GM21529 (cell line): ENCODE measurements around the gene VWA3B.

ENCODE experiments used
- ATAC-seq: cut with Tn5 transposase; IDR thresholded peaks from one replicate; pipeline ENCODE4 v1.9.1; 2021; ENCODE audit not compliant: unreplicated experiment

The VWA3B gene

DNA sequence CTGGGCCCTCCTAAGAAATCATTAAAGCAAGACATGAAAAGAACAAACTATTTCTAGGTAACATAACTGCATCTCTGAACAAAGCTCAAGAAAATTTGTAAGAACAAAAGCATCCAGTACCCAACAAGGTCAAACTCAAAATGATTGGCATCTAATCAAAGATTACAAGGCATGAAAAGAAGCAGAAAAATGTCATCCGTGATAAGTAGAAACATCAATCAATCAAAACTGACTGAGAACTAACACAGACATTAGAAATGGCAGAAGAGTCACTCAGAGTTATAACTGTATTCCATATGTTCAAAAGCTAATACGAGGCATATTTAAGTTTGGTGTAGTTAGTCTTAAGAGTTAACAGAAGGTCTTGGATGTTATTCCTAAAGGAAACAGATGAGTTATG, 80.9 kb downstream of the VWA3B start:
- no peak for ATAC-seq

DNA sequence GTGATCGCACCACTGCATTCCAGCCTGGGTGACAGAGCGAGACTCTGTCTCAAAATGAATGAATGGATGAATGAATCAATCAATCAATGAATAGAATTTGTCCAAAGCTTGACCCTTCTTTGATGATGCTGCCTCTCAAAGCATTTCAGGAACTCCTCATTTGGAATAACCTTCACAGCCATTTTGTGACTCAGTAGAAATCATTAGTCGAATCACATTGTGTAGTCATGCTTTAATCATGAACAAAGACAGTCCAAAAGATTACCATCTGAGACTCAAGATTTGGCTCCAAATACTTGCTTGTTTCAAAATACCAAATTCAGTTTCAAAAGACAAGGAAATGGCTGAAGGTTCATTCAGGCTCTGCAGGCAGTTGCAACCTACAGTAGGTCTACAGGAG, 83.1 kb downstream of the VWA3B start:
- ATAC-seq: no peak

DNA sequence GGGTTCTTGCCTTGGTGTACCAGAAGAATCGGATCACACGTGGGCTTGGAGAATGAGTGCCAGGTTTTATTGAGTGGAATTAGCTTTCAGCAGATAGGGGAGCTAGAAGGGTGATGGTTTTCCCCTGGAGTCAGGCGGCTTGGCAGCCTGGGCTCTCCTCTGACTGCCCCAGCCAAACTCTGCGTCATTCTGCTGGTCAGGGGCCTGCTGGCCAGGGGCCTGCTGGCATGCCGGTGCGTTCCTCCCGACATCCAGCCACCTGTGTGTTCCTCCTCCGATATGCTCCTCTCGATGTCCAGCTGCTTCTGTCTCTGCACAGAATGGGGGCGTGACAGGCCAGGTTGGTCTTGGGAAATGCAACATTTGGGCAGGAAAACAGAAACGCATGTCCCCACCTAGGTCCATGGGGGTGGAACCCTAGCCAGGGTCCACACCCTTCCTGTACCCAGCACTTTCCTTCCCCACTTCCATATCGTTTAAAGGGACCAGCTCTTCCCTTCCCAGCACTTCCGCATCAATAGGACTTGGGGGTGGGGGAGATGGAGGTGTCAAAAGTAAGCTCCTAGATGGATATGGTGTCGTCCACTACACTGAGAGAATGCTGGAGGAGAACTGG, 85.3 kb downstream of the VWA3B start:
- no peak for ATAC-seq

DNA sequence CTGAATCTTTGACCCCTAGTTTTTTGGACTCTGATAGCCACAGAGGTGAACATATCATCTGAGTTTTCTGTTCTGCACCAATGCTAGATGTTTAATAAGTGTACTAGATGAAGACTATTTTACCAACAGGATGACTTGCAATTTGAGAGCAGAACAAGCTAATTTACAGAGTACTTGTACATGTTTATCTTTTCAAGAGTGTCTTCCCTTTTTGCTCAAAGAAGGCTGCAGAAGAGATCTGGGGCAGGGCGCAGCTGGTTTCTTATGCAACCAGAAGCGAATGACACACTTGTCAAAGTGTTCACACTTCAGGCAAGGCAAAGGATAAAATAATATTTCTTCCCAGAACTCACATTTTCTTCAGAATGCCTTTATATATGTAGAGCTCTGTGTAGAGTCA, 86.0 kb downstream of the VWA3B start:
- no peak for ATAC-seq

DNA sequence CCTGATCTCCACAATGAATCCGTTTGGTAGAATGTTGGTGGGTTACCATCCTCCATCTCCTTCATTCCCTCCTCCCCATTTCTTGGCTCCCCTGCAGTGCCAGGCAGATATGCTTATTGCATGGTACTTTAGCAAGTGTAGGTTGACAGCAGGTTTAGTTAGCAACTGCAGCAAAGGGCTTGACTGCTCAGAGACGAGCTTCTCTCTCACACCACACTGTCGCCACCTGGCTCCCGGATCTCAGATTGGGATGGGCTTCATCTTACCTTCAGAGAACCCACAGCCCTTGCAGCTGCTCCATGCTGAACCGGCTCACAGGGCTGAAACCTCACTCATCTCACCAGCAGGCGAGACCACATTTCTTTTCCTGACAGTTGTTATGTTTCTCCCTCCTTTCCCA, 88.8 kb downstream of the VWA3B start:
- ATAC-seq: no peak

DNA sequence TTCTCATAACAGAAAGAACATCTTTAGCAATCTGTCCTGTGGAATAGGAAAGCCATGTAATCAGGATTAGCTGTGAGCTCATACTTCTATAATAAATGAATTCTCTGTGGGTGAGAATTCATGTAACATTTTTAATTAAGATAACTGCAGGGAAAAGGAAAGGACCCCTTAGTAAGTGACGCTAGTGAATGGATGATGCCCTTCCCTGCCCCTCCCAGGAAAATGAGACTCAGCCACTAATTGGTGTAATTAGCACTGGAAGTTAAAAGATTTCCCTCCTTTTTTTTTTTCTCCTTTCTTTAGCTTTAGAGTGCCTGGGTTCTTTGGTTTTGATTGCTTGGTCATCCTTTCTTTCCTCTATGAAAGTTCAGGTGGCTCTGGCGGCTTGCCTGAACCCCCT, 90.3 kb downstream of the VWA3B start:
- no peak for ATAC-seq

DNA sequence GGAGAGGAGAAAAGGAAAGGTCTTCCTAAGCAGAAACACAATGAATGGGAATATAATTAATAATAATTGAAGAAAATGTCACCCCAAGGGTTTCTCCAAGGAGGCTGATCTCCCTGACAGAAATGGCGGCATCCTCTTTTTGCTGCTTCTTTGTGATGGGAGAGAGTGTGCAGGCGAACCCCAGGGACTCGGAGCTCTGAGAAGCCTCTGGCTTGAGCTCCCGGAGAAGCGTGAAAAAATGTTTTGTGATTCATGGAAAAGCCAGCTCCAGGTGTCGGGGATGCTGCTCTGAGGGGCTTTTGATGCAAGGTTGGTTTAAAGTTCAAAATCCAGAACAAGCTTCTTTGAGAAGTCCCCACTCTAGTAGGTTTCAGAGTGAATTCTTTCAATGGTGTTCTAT, 91.0 kb downstream of the VWA3B start:
- no peak for ATAC-seq

DNA sequence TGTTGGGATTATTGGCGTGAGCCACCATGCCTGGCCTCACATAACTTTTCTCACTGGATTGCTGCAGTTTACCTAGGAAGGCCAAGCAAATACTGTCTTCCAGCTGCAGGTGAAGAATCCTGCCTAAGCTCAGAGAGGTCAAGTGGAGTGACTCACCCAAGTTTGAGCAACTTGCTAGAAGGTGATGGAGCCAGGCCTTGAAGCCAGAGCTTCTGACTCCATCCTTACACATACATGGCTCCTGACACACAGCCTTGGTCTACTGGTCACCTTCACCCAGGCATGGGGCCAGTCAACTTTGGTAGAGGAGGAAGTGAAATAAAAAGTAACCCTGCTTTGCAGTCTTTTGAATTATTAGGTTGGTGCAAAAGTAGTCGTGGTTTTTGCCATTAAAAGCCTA, 93.5 kb downstream of the VWA3B start:
- ATAC-seq: no peak

DNA sequence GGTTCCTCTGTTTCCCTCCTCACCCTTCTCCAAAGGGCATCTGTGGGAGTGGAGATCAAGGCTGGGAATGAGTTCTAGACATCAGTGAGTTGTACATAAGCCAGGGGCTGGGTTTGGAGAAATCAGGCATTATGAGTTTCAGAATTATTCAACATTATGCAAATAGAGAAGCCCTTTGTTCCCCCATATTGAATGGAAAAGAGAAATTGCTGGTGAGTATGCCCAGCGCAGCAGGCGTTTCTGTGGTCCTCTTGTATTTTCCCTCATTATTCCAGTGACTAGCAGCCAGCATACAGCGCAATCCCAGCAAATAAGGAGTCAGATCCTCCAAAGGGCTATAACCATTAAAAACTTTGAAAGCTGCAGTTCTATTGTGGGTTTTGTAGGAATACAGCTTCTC, 94.4 kb downstream of the VWA3B start:
- ATAC-seq: no peak

DNA sequence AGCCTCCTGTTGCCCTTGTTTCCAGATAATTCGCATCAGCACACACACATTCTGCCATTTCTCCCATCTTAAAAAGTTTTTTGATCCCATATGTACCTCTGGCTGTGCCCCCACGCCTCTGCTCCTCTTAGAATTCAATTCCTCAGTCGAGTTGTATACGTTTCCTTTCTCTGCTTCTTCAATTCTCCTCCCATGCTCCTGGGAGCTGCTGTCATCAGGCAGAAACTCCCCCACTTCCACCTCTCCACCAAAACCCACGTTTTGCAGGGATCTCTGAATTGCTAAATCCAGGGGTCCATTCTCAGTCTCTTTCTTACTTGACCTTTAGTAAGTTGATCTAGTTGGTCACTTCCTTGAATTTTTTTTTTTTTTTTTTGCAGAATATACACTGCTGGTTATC, 98.8 kb downstream of the VWA3B start:
- no peak for ATAC-seq

DNA sequence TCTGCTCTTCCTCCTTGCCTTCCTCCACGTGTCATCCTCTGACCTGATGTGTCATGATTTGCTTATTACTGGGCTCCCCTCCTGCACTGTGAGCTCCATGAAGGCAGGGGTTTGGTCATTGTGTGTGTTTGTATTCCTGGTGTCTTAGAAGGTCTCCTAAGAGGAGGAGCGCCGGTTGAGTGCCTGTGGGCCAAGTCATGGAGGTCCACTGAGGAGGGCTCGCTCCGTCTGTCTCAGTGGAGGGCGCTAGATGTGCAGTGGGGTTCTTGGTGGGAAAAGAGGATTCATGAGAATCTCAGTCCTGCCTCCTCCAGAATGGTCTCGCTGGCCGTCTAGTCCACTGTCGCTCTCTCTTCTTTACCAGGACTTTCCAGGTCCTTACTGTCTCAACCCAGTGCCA, 100.2 kb downstream of the VWA3B start:
- no peak for ATAC-seq

DNA sequence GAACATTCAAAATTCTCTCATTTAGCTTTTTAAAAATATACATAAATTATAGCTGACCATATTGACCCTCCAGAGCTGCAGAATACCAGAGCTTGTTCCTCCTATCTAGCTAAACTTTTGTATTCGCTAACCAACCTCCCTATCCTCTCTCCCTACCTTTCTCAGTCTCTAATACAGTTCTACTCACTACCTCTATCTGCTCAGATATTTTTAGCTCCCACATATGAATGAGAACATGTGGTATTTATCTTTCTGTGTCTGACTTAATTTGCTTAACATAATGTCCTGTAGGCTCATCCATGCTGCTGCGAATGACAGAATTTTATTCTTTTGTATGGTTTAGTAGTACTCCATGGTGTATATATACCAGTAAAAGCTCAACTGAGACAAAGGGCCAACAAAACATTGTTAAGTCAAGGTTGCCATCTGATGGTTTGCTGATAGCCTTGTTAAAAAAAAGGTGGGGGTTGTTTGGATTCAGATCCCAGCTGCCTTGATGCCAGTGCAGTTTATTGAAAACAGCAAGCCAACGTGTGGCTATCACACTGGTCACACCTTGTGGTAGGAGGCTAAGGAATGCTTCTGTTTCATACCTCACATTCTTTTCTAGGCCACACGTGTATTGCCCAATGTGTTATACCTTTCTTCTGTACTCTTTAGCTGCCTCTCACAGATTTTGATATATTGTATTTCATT, 101.5 kb downstream of the VWA3B start:
- ATAC-seq: no peak

DNA sequence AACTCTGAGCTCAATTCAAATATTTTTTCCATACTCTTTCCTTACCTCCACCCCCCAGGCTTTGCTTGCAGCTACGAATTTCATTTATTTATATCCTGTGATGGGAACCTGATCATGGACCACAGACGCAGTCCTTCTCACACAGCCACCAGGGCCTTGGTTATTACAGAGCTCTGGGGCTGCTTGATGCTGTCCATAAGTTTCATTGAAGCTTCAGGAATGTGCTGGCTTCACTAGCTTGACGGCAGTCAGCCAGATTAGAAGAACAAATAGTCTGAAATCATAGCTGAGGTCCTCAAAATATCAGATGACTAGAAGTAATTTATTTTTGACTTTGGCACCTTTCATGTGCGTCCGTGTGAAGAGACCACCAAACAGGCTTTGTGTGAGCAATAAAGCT, 104.9 kb downstream of the VWA3B start:
- ATAC-seq: no peak

DNA sequence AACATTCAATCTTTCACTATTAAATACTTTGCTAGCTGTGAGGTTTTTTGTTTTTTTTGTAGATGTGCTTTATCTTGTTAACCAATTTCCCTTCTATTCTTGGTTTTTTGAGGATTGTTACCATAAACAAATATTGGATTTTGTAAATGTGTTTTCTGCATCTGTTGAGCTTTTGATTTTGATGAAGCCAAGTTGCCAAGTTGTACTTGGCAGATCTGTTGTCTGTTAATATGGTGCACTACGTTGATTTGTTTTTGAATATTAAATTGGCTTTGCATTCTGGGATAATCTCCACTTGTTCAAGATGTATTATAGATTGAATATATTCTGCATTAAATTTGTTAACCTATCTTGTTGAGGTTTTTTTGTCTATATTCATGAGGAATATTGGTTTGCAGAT, 114.6 kb downstream of the VWA3B start:
- no peak for ATAC-seq

DNA sequence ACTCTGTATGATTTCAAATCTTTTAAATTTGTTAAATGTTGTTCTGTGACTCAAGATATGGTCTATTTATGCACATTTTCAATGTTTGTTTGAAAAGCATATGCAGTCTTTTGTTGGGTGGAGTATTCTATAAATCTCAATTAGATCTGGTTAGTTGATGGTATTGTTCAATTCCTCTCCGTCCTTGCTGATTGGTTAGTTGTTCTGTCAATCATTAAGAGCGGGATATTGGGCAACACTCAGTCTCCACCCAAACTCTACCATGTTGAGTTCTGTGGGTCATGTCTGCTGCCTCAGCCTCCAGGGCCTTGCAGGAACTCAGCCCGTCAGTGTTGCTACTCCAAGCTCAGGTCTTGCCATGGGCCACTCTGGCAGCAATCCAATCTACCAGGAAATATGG, 118.9 kb downstream of the VWA3B start:
- ATAC-seq: no peak

DNA sequence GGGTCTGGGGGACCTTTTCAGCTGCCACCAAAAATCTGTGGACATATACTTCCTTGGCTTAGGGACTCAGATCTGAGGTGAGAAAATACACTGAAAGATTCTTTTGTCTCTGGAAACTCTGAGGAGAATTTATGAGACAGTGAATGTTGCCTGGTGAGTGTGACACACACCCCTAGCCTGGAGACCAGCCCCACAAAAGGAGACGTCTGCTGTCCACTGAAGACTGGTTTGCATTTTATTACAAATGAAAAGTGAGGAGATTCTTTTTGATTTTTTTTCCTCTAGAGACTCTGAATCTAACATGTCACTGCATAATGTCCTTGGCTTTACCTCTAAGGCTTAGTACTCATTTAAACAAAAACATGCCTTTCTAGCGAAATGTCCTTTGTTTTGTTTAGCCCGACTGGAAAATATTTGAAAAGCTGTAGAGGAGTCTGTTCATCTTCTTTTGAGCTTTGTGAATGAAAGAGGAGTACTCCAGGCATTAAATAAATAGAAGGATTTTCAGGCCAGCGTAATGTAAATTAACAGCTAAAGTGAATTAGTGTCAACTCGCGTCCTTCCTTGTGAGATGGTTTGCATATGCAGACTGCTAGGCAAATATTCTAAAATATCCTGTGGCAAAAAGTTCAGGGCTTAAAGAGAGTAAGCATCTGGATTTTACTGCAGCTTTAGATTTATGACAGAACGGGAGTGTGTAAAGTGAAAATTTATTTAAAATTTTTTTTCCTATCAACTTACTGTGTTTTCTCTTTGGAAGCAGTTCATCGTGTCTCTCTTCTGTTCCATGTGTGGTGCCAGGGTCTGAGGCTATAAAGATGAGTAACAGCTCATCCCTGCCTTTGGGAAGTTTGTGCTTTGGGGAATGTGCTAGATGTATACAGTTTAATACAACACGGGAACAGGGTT, 125.4 kb downstream of the VWA3B start:
- no peak for ATAC-seq

DNA sequence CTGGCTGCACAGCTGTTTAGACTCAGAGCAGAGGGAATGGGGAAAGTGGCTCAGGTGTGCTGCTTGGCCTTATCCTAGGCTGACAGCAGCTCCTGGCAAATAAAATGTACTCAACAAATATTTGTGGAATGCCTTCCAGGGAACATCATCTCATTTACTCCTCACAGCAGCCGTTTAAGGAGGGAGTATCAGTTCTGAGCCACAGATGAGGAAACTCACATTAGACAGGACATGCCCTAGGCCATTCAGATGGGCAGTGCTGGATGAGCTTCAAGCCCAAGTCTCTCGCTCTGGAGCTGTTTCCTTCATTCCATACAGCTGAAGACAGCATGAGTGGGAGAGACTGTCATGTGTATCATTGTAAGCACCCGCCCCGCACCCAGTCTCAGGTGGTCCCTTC, 129.6 kb downstream of the VWA3B start:
- ATAC-seq: no peak

DNA sequence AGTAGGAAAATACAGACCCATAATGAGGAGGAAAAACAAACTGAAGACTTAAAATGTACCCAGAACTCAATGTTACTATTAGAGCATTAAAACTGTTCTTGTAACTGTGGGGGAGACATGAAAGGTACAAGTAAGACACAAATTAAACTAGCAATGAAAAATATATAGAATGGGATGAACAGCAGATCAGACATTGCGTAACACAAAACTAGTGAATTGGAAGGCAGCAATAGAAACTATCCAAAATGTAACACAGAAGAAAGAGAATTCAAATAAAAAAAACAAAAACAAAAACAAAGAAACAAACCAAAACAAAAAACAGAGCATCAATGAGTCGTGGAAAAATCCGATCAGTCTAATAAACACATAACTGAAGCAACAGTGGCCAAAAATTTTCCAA, 132.2 kb downstream of the VWA3B start:
- no peak for ATAC-seq

DNA sequence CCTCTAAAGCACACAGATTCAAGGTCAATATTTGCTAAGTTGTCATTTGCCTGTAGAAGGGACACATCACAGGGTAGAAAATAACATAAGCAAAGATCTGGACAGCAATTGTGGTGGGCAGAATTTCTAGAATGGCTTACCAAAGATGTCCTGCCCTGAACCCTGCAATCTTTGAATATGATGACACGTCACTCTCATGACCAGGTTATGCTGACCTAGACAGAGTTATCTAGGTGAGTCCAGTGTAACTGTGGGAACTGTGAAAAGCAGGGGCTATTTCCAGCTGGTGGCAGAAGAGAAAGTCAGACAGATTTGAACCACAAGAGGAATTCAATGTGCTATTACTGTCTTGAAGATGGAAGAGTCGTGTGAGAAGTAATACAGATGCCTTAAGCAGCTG, 147.0 kb downstream of the VWA3B start:
- ATAC-seq: no peak

DNA sequence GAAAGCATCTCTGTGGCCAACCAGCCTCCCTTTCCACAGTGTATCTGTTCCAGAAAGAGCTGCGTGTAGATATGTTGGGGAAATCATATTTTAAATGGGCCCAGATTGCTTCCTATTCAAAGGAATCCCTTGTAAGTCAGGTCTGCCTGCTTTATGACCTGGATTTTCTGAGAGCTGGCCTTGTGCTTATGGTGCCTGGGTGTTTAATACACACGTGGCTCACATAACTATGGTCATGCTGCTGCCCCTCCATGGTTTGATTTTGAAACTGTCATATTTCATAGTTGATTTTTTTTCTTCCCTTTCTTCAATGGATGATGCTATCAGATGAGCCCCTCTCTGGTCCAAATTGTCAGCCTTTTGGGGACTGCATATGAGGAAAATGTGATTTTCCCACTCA, 147.8 kb downstream of the VWA3B start:
- no peak for ATAC-seq

DNA sequence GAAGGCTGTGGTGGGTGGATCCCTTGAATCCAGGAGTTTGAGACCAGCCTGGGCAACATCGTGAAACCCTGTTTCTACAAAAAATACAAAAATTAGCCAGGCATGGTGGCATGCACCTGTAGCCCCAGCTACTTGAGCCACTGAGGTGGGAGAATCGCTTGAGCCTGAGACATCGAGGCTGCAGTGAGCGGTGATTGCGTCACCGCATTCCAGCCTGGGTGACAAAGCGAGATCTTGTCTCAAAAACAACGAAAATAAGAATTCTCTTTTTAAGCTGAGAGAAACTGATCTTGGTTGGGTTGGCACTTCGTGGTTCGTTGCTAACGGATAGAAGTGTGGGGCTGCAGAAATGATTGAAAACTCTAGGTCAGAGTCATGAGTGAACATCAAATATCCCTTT, 150.0 kb downstream of the VWA3B start:
- no peak for ATAC-seq

DNA sequence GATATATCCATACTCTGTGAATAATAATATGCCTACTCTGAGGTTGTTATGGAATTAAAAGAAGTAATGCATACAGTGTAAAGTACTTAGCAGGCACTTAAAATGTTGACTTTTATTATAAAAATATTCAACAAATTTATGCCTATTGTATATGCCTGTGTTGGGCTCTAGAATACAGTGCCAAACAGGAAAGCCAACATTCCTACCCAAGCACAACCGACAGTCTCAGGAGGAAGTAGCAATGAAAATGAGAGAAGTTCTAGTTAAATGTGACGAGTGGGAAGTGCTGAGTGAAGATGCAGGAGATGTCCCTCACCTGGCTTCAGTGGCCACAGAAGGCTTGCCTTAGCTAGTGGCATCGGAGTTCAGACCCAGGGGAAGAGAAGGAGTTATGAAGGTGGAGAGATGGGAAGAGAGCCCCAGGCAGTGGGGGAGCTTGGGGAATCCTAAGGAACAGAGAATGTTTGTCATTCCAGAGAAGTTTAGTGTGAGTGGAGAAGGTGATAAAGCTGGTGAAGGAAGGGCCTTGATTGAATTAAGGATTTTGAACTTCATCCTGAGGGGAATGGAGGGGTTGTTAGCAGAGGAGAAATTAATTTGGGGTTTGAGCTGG, 153.9 kb downstream of the VWA3B start:
- no peak for ATAC-seq
